IMR-90 (cell line): Measurements from ENCODE around the gene GAREM1. TPM values are rescaled to one million over a fixed set of nuclear protein-coding genes. Genes with fewer than 3 reads are reported as not detected.

ENCODE experiments used
- ATAC-seq: fragments of 200-7000 bp; cut with Tn5 transposase; 2 replicates; pipeline ENCODE4 v1.9.1; 2020; ENCODE audit warnings: low read depth, mild to moderate bottlenecking, moderate library complexity
- BruUV-seq: library from RNA; stranded (reverse); fragments of 400-500 nt; replicated peaks from 2 replicates; lab custom pipeline; 2021; lab: Mats Ljungman, UMichigan
- CTCF ChIA-PET: fragments of 300-600 bp; formaldehyde crosslinking; extraction: SDS; loops from one replicate; lab custom pipeline; 2021; ENCODE audit warnings: antibody characterized with exemption; lab: Yijun Ruan, JAX
- POLR2A ChIA-PET: fragments of 300-600 bp; sonication (Branson Sonifier 250); formaldehyde crosslinking; loops from one replicate; lab custom pipeline; 2022; ENCODE audit warnings: antibody characterized with exemption; ENCODE audit not compliant: unreplicated experiment; lab: Charles Lee
- DNase-seq: peaks from one replicate; pipeline ENCODE4 v3.0.0; 2013
- H2AFZ ChIP-seq: replicated peaks from 2 replicates; pipeline ENCODE3; 2013; ENCODE audit warnings: low read length, mild to moderate bottlenecking; ENCODE audit not compliant: poor library complexity
- H2AK5ac ChIP-seq: 2 replicates; pipeline ENCODE4 v1.6.1; 2013; ENCODE audit warnings: low read depth, low read length, inconsistent platforms
- H2AK9ac ChIP-seq: replicated peaks from 2 replicates; pipeline ENCODE3; 2013; ENCODE audit warnings: mild to moderate bottlenecking, low read depth, low read length, moderate library complexity; ENCODE audit not compliant: poor library complexity
- H2BK120ac ChIP-seq: 2 replicates; pipeline ENCODE4 v1.6.1; 2013; ENCODE audit warnings: low read depth, low read length, inconsistent platforms
- H2BK15ac ChIP-seq: 3 replicates; pipeline ENCODE4 v1.6.1; 2013; ENCODE audit warnings: low read depth, low read length, inconsistent platforms
- H2BK20ac ChIP-seq: 2 replicates; pipeline ENCODE4 v1.6.1; 2013; ENCODE audit warnings: low read depth, mild to moderate bottlenecking, inconsistent platforms, low read length, moderate library complexity
- H2BK5ac ChIP-seq: 2 replicates; pipeline ENCODE4 v1.6.1; 2013; ENCODE audit warnings: mild to moderate bottlenecking, low read depth, low read length, inconsistent platforms; ENCODE audit not compliant: poor library complexity, severe bottlenecking
- H3K14ac ChIP-seq: replicated peaks from 2 replicates; pipeline ENCODE4 v1.6.1; 2013; ENCODE audit warnings: low read depth, low read length, inconsistent platforms
- H3K18ac ChIP-seq: 2 replicates; pipeline ENCODE4 v1.6.1; 2013; ENCODE audit warnings: low read depth, low read length, control low read depth
- H3K23ac ChIP-seq: 2 replicates; pipeline ENCODE4 v1.6.1; 2013; ENCODE audit warnings: low read depth, low read length, inconsistent platforms
- H3K27ac ChIP-seq: 2 replicates; pipeline ENCODE4 v1.5.1; 2013; ENCODE audit warnings: mild to moderate bottlenecking, control low read depth, low read length; ENCODE audit not compliant: insufficient read depth
- H3K27me3 ChIP-seq: 2 replicates; pipeline ENCODE4 v1.6.1; 2013; ENCODE audit warnings: low read length; ENCODE audit not compliant: control insufficient read depth, insufficient read depth
- H3K36me3 ChIP-seq: 2 replicates; pipeline ENCODE4 v1.6.1; 2013; ENCODE audit warnings: low read length, mixed read lengths; ENCODE audit not compliant: control insufficient read depth, insufficient read depth
- H3K4ac ChIP-seq: 2 replicates; pipeline ENCODE4 v1.6.1; 2013; ENCODE audit warnings: low read depth, low read length, inconsistent platforms
- H3K4me1 ChIP-seq: 2 replicates; pipeline ENCODE4 v1.6.1; 2013; ENCODE audit warnings: low read length, mixed read lengths; ENCODE audit not compliant: control insufficient read depth, insufficient read depth
- H3K4me2 ChIP-seq: 2 replicates; pipeline ENCODE4 v1.6.1; 2013; ENCODE audit warnings: low read depth, mild to moderate bottlenecking, control low read depth, low read length, moderate library complexity
- H3K4me3 ChIP-seq: 2 replicates; pipeline ENCODE4 v1.5.1; 2013; ENCODE audit warnings: low read depth, mild to moderate bottlenecking, control low read depth, low read length, moderate library complexity; ENCODE audit not compliant: insufficient read depth
- H3K56ac ChIP-seq: 2 replicates; pipeline ENCODE4 v1.6.1; 2013; ENCODE audit warnings: low read length, inconsistent platforms; ENCODE audit not compliant: insufficient read depth; ENCODE audit errors: extremely low read depth
- H3K79me1 ChIP-seq, 2 experiments: 2 replicates each; pipeline ENCODE4 v1.6.1; 2013; ENCODE audit warnings: low read length in 2 of 2, inconsistent platforms in 1 of 2, low read depth in 1 of 2
- H3K9ac ChIP-seq: 2 replicates; pipeline ENCODE4 v1.6.1; 2013; ENCODE audit warnings: low read depth, low read length, control low read depth
- H3K9me1 ChIP-seq: 2 replicates; pipeline ENCODE4 v1.6.1; 2013; ENCODE audit warnings: low read length, inconsistent platforms; ENCODE audit not compliant: insufficient read depth
- H3K9me3 ChIP-seq: 2 replicates; pipeline ENCODE4 v1.6.1; 2013; ENCODE audit warnings: low read length; ENCODE audit not compliant: control insufficient read depth, insufficient read depth
- H4K20me1 ChIP-seq: 2 replicates; pipeline ENCODE4 v1.6.1; 2013; ENCODE audit warnings: low read length, inconsistent platforms; ENCODE audit not compliant: insufficient read depth
- H4K5ac ChIP-seq: 2 replicates; pipeline ENCODE4 v1.6.1; 2013; ENCODE audit warnings: mild to moderate bottlenecking, low read depth, low read length, control low read depth
- H4K8ac ChIP-seq, 2 experiments: 2 replicates each; pipeline ENCODE4 v1.6.1; 2013; ENCODE audit warnings: low read depth in 2 of 2, low read length in 2 of 2, control low read depth in 1 of 2, inconsistent platforms in 1 of 2
- H4K91ac ChIP-seq: 2 replicates; pipeline ENCODE4 v1.6.1; 2013; ENCODE audit warnings: low read depth, low read length, inconsistent platforms; ENCODE audit not compliant: insufficient read depth
- BHLHE40 ChIP-seq: fragments of 150-350 bp; IDR thresholded peaks from 2 replicates; pipeline ENCODE4 v1.6.1; 2016; ENCODE audit warnings: mild to moderate bottlenecking, low read depth, low read length
- CEBPB ChIP-seq: IDR thresholded peaks from 2 replicates; pipeline ENCODE4 v1.6.1; 2012; ENCODE audit warnings: low read depth, low read length, improper control_type of control experiment
- CHD1 ChIP-seq: IDR thresholded peaks from 2 replicates; pipeline ENCODE4 v1.6.1; 2012; ENCODE audit warnings: low read depth, low read length, improper control_type of control experiment
- FOS ChIP-seq: fragments of 150-350 bp; IDR thresholded peaks from 2 replicates; pipeline ENCODE4 v1.6.1; 2016; ENCODE audit warnings: low read depth, low read length
- MAFK ChIP-seq: IDR thresholded peaks from 2 replicates; pipeline ENCODE4 v1.6.1; 2012; ENCODE audit warnings: low read depth, low read length, improper control_type of control experiment
- MAZ ChIP-seq: IDR thresholded peaks from 2 replicates; pipeline ENCODE4 v1.6.1; 2012; ENCODE audit warnings: low read depth, mild to moderate bottlenecking, low read length, improper control_type of control experiment, moderate library complexity, borderline replicate concordance
- NFE2L2 ChIP-seq: fragments of 150-350 bp; IDR thresholded peaks from 2 replicates; pipeline ENCODE4 v1.6.1; 2016; ENCODE audit warnings: low read depth, mild to moderate bottlenecking, low read length
- POLR2A ChIP-seq: IDR thresholded peaks from 2 replicates; pipeline ENCODE4 v1.6.1; 2012; ENCODE audit warnings: mild to moderate bottlenecking, low read depth, low read length
- RAD21 ChIP-seq: IDR thresholded peaks from 2 replicates; pipeline ENCODE4 v1.6.1; 2012; ENCODE audit warnings: low read length, improper control_type of control experiment
- RCOR1 ChIP-seq: IDR thresholded peaks from 2 replicates; pipeline ENCODE4 v1.6.1; 2012; ENCODE audit warnings: mild to moderate bottlenecking, low read length, improper control_type of control experiment; ENCODE audit not compliant: insufficient replicate concordance
- RFX5 ChIP-seq: IDR thresholded peaks from 2 replicates; pipeline ENCODE4 v1.8.0; 2012; ENCODE audit warnings: low read depth, mild to moderate bottlenecking, low read length, moderate library complexity
- WGBS, 2 experiments: methylation state at CpG; one replicate each; pipeline versions ENCODE4 v1.1.5 to v1.1.7; 2013; ENCODE audit warnings: missing lambda C conversion rate in 2 of 2; ENCODE audit not compliant: insufficient read length in 1 of 2; ENCODE audit errors: extremely low coverage in 2 of 2; 5-methylcytosine and 5-hydroxymethylcytosine counted together
- dilution Hi-C: fragments of 300-500 bp; cut with HindIII; formaldehyde crosslinking; loops from one replicate; pipeline ENCODE4 v1.14.3; 2018; ENCODE audit warnings: low sequenced_read_pairs; ENCODE audit not compliant: unreplicated experiment
- in situ Hi-C: fragments of 300-500 bp; cut with MboI; formaldehyde crosslinking; loops from 3 replicates; pipeline ENCODE4 v1.14.3; 2019; ENCODE audit warnings: low sequenced_read_pairs, inconsistent platforms, mixed read lengths
- intact Hi-C: fragments of 100-400 bp; cut with micrococcal nuclease; formaldehyde crosslinking; loops from 2 replicates; pipeline ENCODE4 v1.10.0; 2022
- polyA plus RNA-seq, 3 experiments: library from polyadenylated mRNA; depleted of rRNA; stranded (reverse); fragments of >200 nt; gene quantifications; 2 replicates each; pipeline ENCODE4 v1.2.3, GENCODE V29; 2012; ENCODE audit warnings: low replicate concordance in 1 of 3
- total RNA-seq: library from RNA; depleted of rRNA; stranded (reverse); fragments of >200 nt; gene quantifications from 2 replicates; pipeline ENCODE4 v1.2.3, GENCODE V29; 2012
- TF ChIP-seq, protein P1 (sequence below): fragments of 150-350 bp; IDR thresholded peaks from 2 replicates; pipeline ENCODE4 v1.6.1; 2017; ENCODE audit warnings: mild to moderate bottlenecking, antibody characterized with exemption, low read length, low read depth

Gene GAREM1
- total and polyA plus RNA-seq, 2 of the 4 experiments (the other 2 are of a cell fraction), result 1.4 to 2.3 TPM

DNA sequence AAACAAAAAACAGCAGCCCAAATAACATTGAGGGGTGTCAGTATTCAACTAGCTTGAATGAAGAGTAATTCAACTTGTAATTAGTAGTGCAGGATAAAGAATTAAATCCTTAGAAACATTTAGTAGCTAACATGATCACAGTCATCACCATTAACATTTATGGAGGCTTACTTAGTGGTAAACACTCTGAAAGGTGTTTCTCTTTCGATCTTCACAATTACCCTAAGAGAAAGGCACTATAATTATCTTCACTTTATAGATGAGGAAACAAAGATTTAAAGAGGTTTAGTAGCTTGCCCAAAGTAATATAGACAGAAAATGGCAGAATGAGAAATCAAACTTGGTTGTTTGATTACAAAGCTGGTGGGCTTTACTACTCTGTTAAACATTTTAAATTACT lies 81.5 kb downstream of the GAREM1 start:
- dilution Hi-C loops, result no loop called here
- no peak for DNase-seq
- H3K4ac ChIP-seq, result no peak overlapping the region

More for the DNA sequence above, 81.5 kb downstream of the GAREM1 start:
- no CpG with 5 or more reads among the region's 1 CpG for WGBS, 2 experiments
- POLR2A ChIA-PET, result no interaction called here
- CTCF ChIA-PET, result no interaction called here
- H4K91ac ChIP-seq, result no peak overlapping the region
- intact Hi-C loops, result loop anchor here (5.0 to 10.0 kb wide), 2 partner anchors 38 to 294 kb away; partner anchors contain the start of gene RNF138
- H3K18ac ChIP-seq, result no peak overlapping the region
- in situ Hi-C loops, result no loop called here
- BruUV-seq, result no TSS peak
- H3K27me3 ChIP-seq, result no peaks in the 10 kb centered on the region
- H2BK20ac ChIP-seq, result no peak overlapping the region
- H2BK120ac ChIP-seq, result no peak overlapping the region
- no peak for ATAC-seq
- no peak overlapping the region for H3K27ac ChIP-seq
- no peaks in the 10 kb centered on the region for H3K4me1 ChIP-seq
- H3K14ac ChIP-seq, result no peak overlapping the region
- H3K4me2 ChIP-seq, result no peak overlapping the region
- H2AK5ac ChIP-seq, result no peak overlapping the region
- no peaks in the 10 kb centered on the region for H3K36me3 ChIP-seq
- H3K79me1 ChIP-seq, result no peaks in the 10 kb centered on the region
- H3K23ac ChIP-seq, result no peak overlapping the region
- TF ChIP-seq FOS (no peak), MAFK (no peak), RFX5 (no peak), CHD1 (no peak), POLR2A (no peak), RAD21 (no peak), RCOR1 (no peak), BHLHE40 (no peak), MAZ (no peak), CEBPB (no peak), NFE2L2 (no peak)
- TF ChIP-seq, protein P1, sequence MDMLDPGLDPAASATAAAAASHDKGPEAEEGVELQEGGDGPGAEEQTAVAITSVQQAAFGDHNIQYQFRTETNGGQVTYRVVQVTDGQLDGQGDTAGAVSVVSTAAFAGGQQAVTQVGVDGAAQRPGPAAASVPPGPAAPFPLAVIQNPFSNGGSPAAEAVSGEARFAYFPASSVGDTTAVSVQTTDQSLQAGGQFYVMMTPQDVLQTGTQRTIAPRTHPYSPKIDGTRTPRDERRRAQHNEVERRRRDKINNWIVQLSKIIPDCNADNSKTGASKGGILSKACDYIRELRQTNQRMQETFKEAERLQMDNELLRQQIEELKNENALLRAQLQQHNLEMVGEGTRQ, result no peak
- H3K56ac ChIP-seq, result no peak overlapping the region
- no peaks in the 10 kb centered on the region for H3K9me3 ChIP-seq
- H2AK9ac ChIP-seq, result no peak overlapping the region
- H2BK15ac ChIP-seq, result no peak overlapping the region
- H3K9ac ChIP-seq, result no peak overlapping the region
- no peaks in the 10 kb centered on the region for H3K9me1 ChIP-seq
- H4K20me1 ChIP-seq, result no peaks in the 10 kb centered on the region
- no peak overlapping the region for H3K4me3 ChIP-seq
- H2AFZ ChIP-seq, result no peak overlapping the region
- no peak overlapping the region for H4K5ac ChIP-seq
- no peak overlapping the region for H4K8ac ChIP-seq
- no peak overlapping the region for H2BK5ac ChIP-seq
